MM.1S (cell line): Measurements from ENCODE around the gene LMOD3.

Experiments
- DNase-seq: peaks from one replicate; pipeline ENCODE4 v3.0.0-alpha.2; 2015
- H2AFZ ChIP-seq: fragments of 300-600 bp; sonication (generic); 2 replicates; pipeline ENCODE4 v1.6.0; 2016; ENCODE audit warnings: antibody characterized with exemption, low read length
- H3F3A ChIP-seq: fragments of 300-600 bp; sonication (generic); 2 replicates; pipeline ENCODE4 v1.6.1; 2016; ENCODE audit warnings: mild to moderate bottlenecking, antibody characterized with exemption, low read length, moderate library complexity, mixed read lengths; ENCODE audit not compliant: insufficient read depth
- H3K27ac ChIP-seq: fragments of 300-600 bp; sonication (generic); 2 replicates; pipeline ENCODE4 v1.5.1; 2016; ENCODE audit warnings: mild to moderate bottlenecking, low read length
- H3K27me3 ChIP-seq: fragments of 300-600 bp; sonication (generic); replicated peaks from 2 replicates; pipeline ENCODE4 v1.6.0; 2016; ENCODE audit warnings: low read length; ENCODE audit not compliant: insufficient read depth
- H3K36me3 ChIP-seq: fragments of 300-600 bp; sonication (generic); replicated peaks from 2 replicates; pipeline ENCODE4 v1.6.1; 2016; ENCODE audit warnings: mild to moderate bottlenecking, low read length, mixed read lengths; ENCODE audit not compliant: insufficient read depth
- H3K4me1 ChIP-seq: fragments of 300-600 bp; sonication (generic); 2 replicates; pipeline ENCODE4 v1.6.1; 2016; ENCODE audit warnings: low read length, mixed read lengths
- H3K4me2 ChIP-seq: fragments of 300-600 bp; sonication (generic); 2 replicates; pipeline ENCODE4 v1.6.0; 2016; ENCODE audit warnings: low read depth, low read length
- H3K4me3 ChIP-seq: fragments of 300-600 bp; sonication (generic); 2 replicates; pipeline ENCODE4 v1.5.1; 2016; ENCODE audit warnings: low read length, mixed read lengths
- H3K79me2 ChIP-seq: fragments of 300-600 bp; sonication (generic); 2 replicates; pipeline ENCODE4 v1.6.1; 2016; ENCODE audit warnings: mixed run types, low read length, mixed read lengths
- H3K9ac ChIP-seq: fragments of 300-600 bp; sonication (generic); 2 replicates; pipeline ENCODE4 v1.6.1; 2016; ENCODE audit warnings: low read length, mixed read lengths
- H3K9me2 ChIP-seq: fragments of 300-600 bp; sonication (generic); replicated peaks from 2 replicates; pipeline ENCODE4 v1.6.1; 2016; ENCODE audit warnings: mild to moderate bottlenecking, low read length, mixed read lengths; ENCODE audit not compliant: insufficient read depth
- H3K9me3 ChIP-seq: fragments of 300-600 bp; sonication (generic); replicated peaks from 2 replicates; pipeline ENCODE4 v1.6.1; 2016; ENCODE audit warnings: mild to moderate bottlenecking, low read length, mixed read lengths; ENCODE audit not compliant: insufficient read depth
- H4K20me1 ChIP-seq: fragments of 300-600 bp; sonication (generic); 2 replicates; pipeline ENCODE4 v1.6.1; 2016; ENCODE audit warnings: mild to moderate bottlenecking, low read length, moderate library complexity, mixed read lengths; ENCODE audit not compliant: insufficient read depth
- EZH2 ChIP-seq: fragments of 300-600 bp; sonication (generic); optimal IDR thresholded peaks from 2 replicates; pipeline ENCODE3; 2017; ENCODE audit warnings: low read depth, mild to moderate bottlenecking, antibody characterized with exemption, low read length, mixed read lengths
- EZH2phosphoT487 ChIP-seq: fragments of 300-600 bp; sonication (generic); IDR thresholded peaks from 2 replicates; pipeline ENCODE4 v1.6.1; 2018; ENCODE audit warnings: antibody characterized with exemption, low read length
- TF ChIP-seq, protein P1 (sequence below): fragments of 300-600 bp; sonication (generic); IDR thresholded peaks from 2 replicates; pipeline ENCODE4 v1.5.1; 2016; ENCODE audit warnings: antibody characterized with exemption, low read length, mixed read lengths

LMOD3 gene

GRCh38 chr3:69119138-69119537, 3.3 kb downstream of the LMOD3 start:
- no peaks in the 10 kb centered on the region for H4K20me1 ChIP-seq
- H3K4me1 ChIP-seq = peaks cover 25% of the 10 kb centered on the region
- H3K27me3 ChIP-seq = no peaks in the 10 kb centered on the region
- H3K9me3 ChIP-seq = no peaks in the 10 kb centered on the region
- H3K36me3 ChIP-seq = no peaks in the 10 kb centered on the region
- TF ChIP-seq EZH2 (no peak), EZH2phosphoT487 (no peak)
- TF ChIP-seq, protein P1, sequence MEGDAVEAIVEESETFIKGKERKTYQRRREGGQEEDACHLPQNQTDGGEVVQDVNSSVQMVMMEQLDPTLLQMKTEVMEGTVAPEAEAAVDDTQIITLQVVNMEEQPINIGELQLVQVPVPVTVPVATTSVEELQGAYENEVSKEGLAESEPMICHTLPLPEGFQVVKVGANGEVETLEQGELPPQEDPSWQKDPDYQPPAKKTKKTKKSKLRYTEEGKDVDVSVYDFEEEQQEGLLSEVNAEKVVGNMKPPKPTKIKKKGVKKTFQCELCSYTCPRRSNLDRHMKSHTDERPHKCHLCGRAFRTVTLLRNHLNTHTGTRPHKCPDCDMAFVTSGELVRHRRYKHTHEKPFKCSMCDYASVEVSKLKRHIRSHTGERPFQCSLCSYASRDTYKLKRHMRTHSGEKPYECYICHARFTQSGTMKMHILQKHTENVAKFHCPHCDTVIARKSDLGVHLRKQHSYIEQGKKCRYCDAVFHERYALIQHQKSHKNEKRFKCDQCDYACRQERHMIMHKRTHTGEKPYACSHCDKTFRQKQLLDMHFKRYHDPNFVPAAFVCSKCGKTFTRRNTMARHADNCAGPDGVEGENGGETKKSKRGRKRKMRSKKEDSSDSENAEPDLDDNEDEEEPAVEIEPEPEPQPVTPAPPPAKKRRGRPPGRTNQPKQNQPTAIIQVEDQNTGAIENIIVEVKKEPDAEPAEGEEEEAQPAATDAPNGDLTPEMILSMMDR = no peak
- no peak overlapping the region for H3K9ac ChIP-seq
- no peaks in the 10 kb centered on the region for H3K9me2 ChIP-seq
- 0 out of 2 replicates have a peak, but pooled peaks cover 5% of the 10 kb centered on the region for H3F3A ChIP-seq
- no peak overlapping the region for H3K4me3 ChIP-seq
- no peak overlapping the region for H3K27ac ChIP-seq
- H3K79me2 ChIP-seq = no peaks in the 10 kb centered on the region
- no peak for DNase-seq
- no peak overlapping the region for H2AFZ ChIP-seq
- no peak overlapping the region for H3K4me2 ChIP-seq

DNA sequence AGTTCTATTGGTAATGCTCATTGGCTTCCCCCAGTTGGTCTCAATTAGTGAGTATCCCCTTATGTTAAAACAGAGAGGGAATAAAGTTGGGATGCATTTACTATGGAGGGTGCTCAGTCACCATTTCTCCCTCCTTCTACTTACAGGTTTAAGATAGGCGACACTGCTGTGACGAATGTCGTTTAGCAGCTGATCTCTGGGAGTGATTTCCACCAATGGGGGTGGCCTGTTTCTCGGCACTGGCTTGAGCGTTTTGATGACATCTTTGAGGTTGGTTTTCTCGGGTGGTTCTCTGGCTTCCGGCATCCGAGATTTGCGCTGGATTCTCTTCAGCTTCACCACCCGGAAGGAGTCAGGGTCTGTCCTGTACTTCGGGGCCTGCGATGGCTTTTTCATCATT, 3.8 kb downstream of the LMOD3 start:
- H2AFZ ChIP-seq = no peak overlapping the region
- H3K9ac ChIP-seq = no peak overlapping the region
- H3K4me3 ChIP-seq = no peak overlapping the region
- no peak for TF ChIP-seq EZH2
- TF ChIP-seq EZH2phosphoT487 = no peak
- TF ChIP-seq, protein P1 = no peak
- no peaks in the 10 kb centered on the region for H3K27me3 ChIP-seq
- DNase-seq = no peak
- H3K4me1 ChIP-seq = peaks cover 25% of the 10 kb centered on the region
- H3K4me2 ChIP-seq = no peak overlapping the region
- no peaks in the 10 kb centered on the region for H3K36me3 ChIP-seq
- H3K9me2 ChIP-seq = no peaks in the 10 kb centered on the region
- no peak overlapping the region for H3K27ac ChIP-seq
- H3F3A ChIP-seq = 0 out of 2 replicates have a peak, but pooled peaks cover 5% of the 10 kb centered on the region
- no peaks in the 10 kb centered on the region for H3K9me3 ChIP-seq
- no peaks in the 10 kb centered on the region for H3K79me2 ChIP-seq
- H4K20me1 ChIP-seq = no peaks in the 10 kb centered on the region

- H3K4me1 ChIP-seq = peaks cover 25% of the 10 kb centered on the region
- no peak for TF ChIP-seq EZH2
- TF ChIP-seq, protein P1 = no peak
- no peak for TF ChIP-seq EZH2phosphoT487
- no peaks in the 10 kb centered on the region for H4K20me1 ChIP-seq
- H3F3A ChIP-seq = 0 out of 2 replicates have a peak, but pooled peaks cover 5% of the 10 kb centered on the region
- no peak overlapping the region for H2AFZ ChIP-seq
- no peaks in the 10 kb centered on the region for H3K36me3 ChIP-seq
- no peak overlapping the region for H3K27ac ChIP-seq
- no peak overlapping the region for H3K4me3 ChIP-seq
- H3K79me2 ChIP-seq = no peaks in the 10 kb centered on the region
- no peaks in the 10 kb centered on the region for H3K9me3 ChIP-seq
- no peaks in the 10 kb centered on the region for H3K9me2 ChIP-seq
- no peak overlapping the region for H3K9ac ChIP-seq
- no peak for DNase-seq
- no peak overlapping the region for H3K4me2 ChIP-seq
- H3K27me3 ChIP-seq = no peaks in the 10 kb centered on the region
These were observed 5.5 kb downstream of the LMOD3 start for GRCh38 chr3:69116897-69117296.
